ENCODE results near the gene BAIAP2L1. TPM values are rescaled to one million over a fixed set of nuclear protein-coding genes. Genes with fewer than 3 reads are reported as not detected.

The BAIAP2L1 gene
- total and polyA plus RNA-seq, 2 donors (not counting 3 experiments of a cell fraction or from before 2014, with no cell fraction given) = 0.32 to 1.1 TPM

DNA sequence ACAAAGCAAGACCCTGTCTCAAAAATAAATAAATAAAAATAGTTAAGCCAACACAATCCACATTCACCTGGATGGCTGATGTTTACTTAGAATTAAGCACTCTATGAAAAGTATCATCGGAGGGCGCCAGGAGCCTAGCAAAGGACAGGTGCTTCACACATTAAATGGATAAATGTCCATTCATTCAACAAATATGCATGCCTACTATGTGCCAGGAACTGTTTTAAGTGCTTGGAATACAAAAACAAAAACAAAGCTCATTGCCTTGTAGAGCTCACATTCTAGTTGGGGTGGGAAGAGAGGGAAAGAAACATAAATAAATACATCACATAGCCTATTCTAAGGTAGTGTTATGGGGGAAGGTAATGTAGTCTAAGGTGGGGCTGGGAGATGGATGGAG, 4.1 kb downstream of the BAIAP2L1 start:
- no peak overlapping the region for H2AFZ ChIP-seq (ENCODE audit: low read depth, low read length)
- ChIA-PET POLR2A (no interaction called here), CTCF (interaction anchor here (1.0 kb wide), 1 partner anchor 11 kb away, joined by 3 read pairs; no protein-coding TSS in a partner anchor)
- H3K4me1 ChIP-seq (ENCODE audit: control insufficient read depth, extremely low read depth, insufficient read depth, low read length) = no peaks in the 10 kb centered on the region
- BruUV-seq (replicated peaks) = no TSS peak
- H3K27ac ChIP-seq (ENCODE audit: insufficient read depth, low read depth, low read length) = no peak overlapping the region
- H3K36me3 ChIP-seq (ENCODE audit: control insufficient read depth in 2 of 2, extremely low read depth in 1 of 2, insufficient read depth in 2 of 2, low read length in 2 of 2) = no peaks in the 10 kb centered on the region
- intact Hi-C loops (cut with micrococcal nuclease) = no loop called here
- no peaks in the 10 kb centered on the region for H3K9me1 ChIP-seq (replicated peaks; ENCODE audit: control insufficient read depth, extremely low read depth, insufficient read depth, low read length)
- H3K9me3 ChIP-seq (replicated peaks; ENCODE audit: control insufficient read depth, insufficient read depth, low read length) = no peaks in the 10 kb centered on the region
- DNase-seq (ENCODE audit: low read depth, low spot score) (no peak), FAIRE-seq (no peak)
- dilution Hi-C loops (cut with MboI; ENCODE audit: extremely low pct_ligation_motif_present, low sequenced_read_pairs) = no loop called here
- H4K20me1 ChIP-seq (replicated peaks; ENCODE audit: control insufficient read depth, extremely low read depth, insufficient read depth, low read length) = no peaks in the 10 kb centered on the region
- H3K9ac ChIP-seq (replicated peaks; ENCODE audit: extremely low read depth, insufficient read depth, low read length) = no peak overlapping the region
- no peak overlapping the region for H3K4me3 ChIP-seq (replicated peaks in 1 of 3; ENCODE audit: insufficient read depth in 1 of 3, low read depth in 1 of 3, low read length in 3 of 3)
- H3K79me2 ChIP-seq (ENCODE audit: control insufficient read depth, insufficient read depth, low read length) = no peaks in the 10 kb centered on the region
- peaks cover 4 to 10% of the 10 kb centered on the region in 2 experiments for H3K27me3 ChIP-seq (ENCODE audit: control insufficient read depth in 2 of 2, insufficient read depth in 2 of 2, low read length in 2 of 2)
- TF ChIP-seq MAX (IDR thresholded peaks at IDR 0.05; ENCODE audit: insufficient read depth, insufficient read length) (no peak), GATA2 (IDR thresholded peaks at IDR 0.05; ENCODE audit: insufficient read depth, insufficient read length, low read depth, low read length) (no peak), MYC (IDR thresholded peaks at IDR 0.05; ENCODE audit: low read depth, low read length) (no peak), POLR2A (IDR thresholded peaks at IDR 0.05; ENCODE audit: low read depth, low read length) (no peak), CTCF (IDR thresholded peaks at IDR 0.05; ENCODE audit: extremely low read depth in 1 of 2, insufficient read depth in 1 of 2, low read depth in 1 of 2, low read length in 2 of 2) (no peak), EZH2 (IDR thresholded peaks at IDR 0.05; ENCODE audit: borderline replicate concordance, low read depth, low read length, severe bottlenecking) (no peak), POLR2AphosphoS5 (IDR thresholded peaks at IDR 0.05; ENCODE audit: insufficient read depth, low read depth, low read length) (no peak), JUN (IDR thresholded peaks at IDR 0.05; ENCODE audit: borderline replicate concordance, insufficient read depth, insufficient read length, low read depth) (no peak), FOS (IDR thresholded peaks at IDR 0.05; ENCODE audit: borderline replicate concordance, insufficient read depth, low read length) (no peak)
- no peak overlapping the region for H3K4me2 ChIP-seq (ENCODE audit: insufficient read depth, low read length)

All from endothelial cell of umbilical vein (primary cell).